Common myeloid progenitor, CD34-positive (primary cell): ENCODE data around the gene RTN1. TPM values are rescaled to one million over a fixed set of nuclear protein-coding genes. Genes with fewer than 3 reads are reported as not detected.
A peak's percentile ranks its signal among the peaks of the same experiment; 100 is the strongest.

Experiments
- CTCF ChIA-PET: fragments of 350-600 bp; sonication (Branson Sonifier 250); formaldehyde crosslinking; loops from one replicate; lab custom pipeline; 2021; ENCODE audit warnings: antibody characterized with exemption; lab: Charles Lee
- POLR2A ChIA-PET: fragments of 350-600 bp; sonication (Branson Sonifier 250); formaldehyde crosslinking; loops from one replicate; lab custom pipeline; 2021; ENCODE audit warnings: antibody characterized with exemption; lab: Charles Lee
- DNase-seq, 3 donors: peaks; one replicate each; pipeline versions ENCODE4 v3.0.0 to v3.0.0-alpha.2; 2013
- H3K27ac ChIP-seq, 2 experiments: 1 replicate in 1 of 2; 2 replicates in 1 of 2; pipeline ENCODE4 v1.7.0; 2013; ENCODE audit warnings: inconsistent platforms in 2 of 2, low read length in 2 of 2, mild to moderate bottlenecking in 2 of 2, low read depth in 1 of 2, moderate library complexity in 1 of 2; ENCODE audit not compliant: severe bottlenecking in 2 of 2, insufficient read depth in 1 of 2, poor library complexity in 1 of 2
- H3K27me3 ChIP-seq, 5 experiments: replicated peaks in 2 of 5; 1 replicate in 3 of 5; 2 replicates in 2 of 5; pipeline versions ENCODE4 v1.6.1 to v1.7.0; 2013; ENCODE audit warnings: low read length in 4 of 5, mild to moderate bottlenecking in 2 of 5, moderate library complexity in 2 of 5, inconsistent platforms in 1 of 5; ENCODE audit not compliant: insufficient read depth in 5 of 5, control insufficient read depth in 4 of 5
- H3K36me3 ChIP-seq, 4 experiments: 1 replicate in 2 of 4; 2 replicates in 2 of 4; pipeline versions ENCODE4 v1.6.1 to v1.7.0; 2013; ENCODE audit warnings: low read length in 3 of 4, control low read depth in 1 of 4, mild to moderate bottlenecking in 1 of 4; ENCODE audit not compliant: control insufficient read depth in 4 of 4, insufficient read depth in 4 of 4
- H3K4me1 ChIP-seq, 4 experiments: 1 replicate in 3 of 4; 2 replicates in 1 of 4; pipeline versions ENCODE4 v1.6.1 to v1.7.1; 2013; ENCODE audit warnings: low read length in 3 of 4, mild to moderate bottlenecking in 3 of 4, control low read depth in 1 of 4, inconsistent platforms in 1 of 4, moderate library complexity in 1 of 4; ENCODE audit not compliant: control insufficient read depth in 4 of 4, insufficient read depth in 4 of 4; ENCODE audit errors: control extremely low read depth in 1 of 4
- H3K4me3 ChIP-seq, 7 experiments: 1 replicate in 4 of 7; 2 replicates in 3 of 7; pipeline versions ENCODE4 v1.5.1 to v1.7.0; 2013; ENCODE audit warnings: mild to moderate bottlenecking in 7 of 7, low read length in 6 of 7, moderate library complexity in 6 of 7, inconsistent platforms in 2 of 7, low read depth in 2 of 7, control low read depth in 1 of 7; ENCODE audit not compliant: insufficient read depth in 4 of 7, control insufficient read depth in 1 of 7; ENCODE audit errors: extremely low read depth in 1 of 7
- H3K9me3 ChIP-seq, 5 experiments: 1 replicate in 4 of 5; 2 replicates in 1 of 5; pipeline versions ENCODE4 v1.6.1 to v1.7.1; 2013; ENCODE audit warnings: low read length in 4 of 5, mild to moderate bottlenecking in 2 of 5, inconsistent platforms in 1 of 5, low read depth in 1 of 5, moderate library complexity in 1 of 5; ENCODE audit not compliant: control insufficient read depth in 4 of 5, insufficient read depth in 2 of 5; ENCODE audit errors: control extremely low read depth in 1 of 5
- WGBS: methylation state at CpG from one replicate; pipeline ENCODE4 v1.1.5; 2013; ENCODE audit not compliant: insufficient coverage; 5-methylcytosine and 5-hydroxymethylcytosine counted together
- polyA plus RNA-seq: library from polyadenylated mRNA; unstranded; fragments of 120-200 nt; gene quantifications from one replicate; pipeline ENCODE4 v1.2.1, GENCODE V29; 2013

RTN1 gene
- polyA plus RNA-seq = 1.6 TPM

- peaks cover 5 to 33% (median 19%) of the 10 kb centered on the region in 5 experiments for H3K27me3 ChIP-seq
- DNase-seq = peak; percentile 46 to 77 (median 69)
- under 1% methylated on average over 74 of the region's 84 CpGs for WGBS
Observed at GRCh38 chr14:59870277-59871165, at the start of gene RTN1. TSS of gene RTN1 (minus strand) at chr14:59870776. CDS start at chr14:59870630, 146 bp downstream.

GRCh38 chr14:59920378-59920683 is 49.8 kb upstream of the RTN1 start:
- H3K27me3 ChIP-seq = peaks cover 0 to 11% (median 0%) of the 10 kb centered on the region in 5 experiments
- ChIA-PET CTCF (interaction anchor here (0.7 kb wide), 1 partner anchor 45 kb away, joined by 3 read pairs; no protein-coding TSS in a partner anchor), POLR2A (no interaction called here)
- WGBS = 100% methylated on average over 1 of the region's 1 CpG
- H3K9me3 ChIP-seq = peaks cover 0 to 3% (median 0%) of the 10 kb centered on the region in 5 experiments
- peak overlapping the region in 2 of 7 experiments; percentile 74 to 84 for H3K4me3 ChIP-seq
- peaks cover 7 to 15% (median 11%) of the 10 kb centered on the region in 4 experiments for H3K4me1 ChIP-seq
- H3K36me3 ChIP-seq = no peaks in the 10 kb centered on the region
- DNase-seq = no peak
- H3K27ac ChIP-seq = no peak overlapping the region

More at GRCh38 chr14:59870277-59871165, at the start of gene RTN1:
- Histone ChIP-seq H3K27ac (no peak within 1 kb of the TSS), H3K4me1 (peaks cover 0 to 17% (median 13%) of the 10 kb centered on the region in 4 experiments), H3K4me3 (peak within 1 kb of the TSS; percentile 47 to 86 (median 71)), H3K36me3 (no peaks in the 10 kb centered on the region), H3K9me3 (peaks cover 0 to 1% (median 0%) of the 10 kb centered on the region in 5 experiments)
- ChIA-PET POLR2A (no interaction called here), CTCF (interaction anchor here (0.6 to 1.9 kb wide), 5 partner anchors 13 to 313 kb away, joined by 3 to 6 read pairs (median 3); no protein-coding TSS in a partner anchor)

- CTCF ChIA-PET = interaction anchor here (0.7 kb wide), 1 partner anchor 45 kb away, joined by 3 read pairs; no protein-coding TSS in a partner anchor
- POLR2A ChIA-PET = no interaction called here
- 11% methylated on average over 33 of the region's 57 CpGs for WGBS
- Histone ChIP-seq H3K9me3 (peaks cover 0 to 3% (median 0%) of the 10 kb centered on the region in 5 experiments), H3K4me1 (peaks cover 7 to 15% (median 11%) of the 10 kb centered on the region in 4 experiments), H3K4me3 (peak within 1 kb of the TSS; percentile 34 to 84 (median 65)), H3K36me3 (no peaks in the 10 kb centered on the region), H3K27ac (no peak within 1 kb of the TSS), H3K27me3 (peaks cover 0 to 11% (median 0%) of the 10 kb centered on the region in 5 experiments)
- DNase-seq = peak; percentile 55 to 80 (median 77)
Observed at GRCh38 chr14:59919570-59920377, 49.2 kb upstream of the RTN1 start, which contains the start of gene LRRC9. TSS of gene LRRC9 (plus strand) at chr14:59920144.

GRCh38 chr14:59918824-59919569 is 48.4 kb upstream of the RTN1 start:
- CTCF ChIA-PET = interaction anchor here (1.4 to 1.5 kb wide), 2 partner anchors 212 to 286 kb away, joined by 3 to 6 read pairs; no protein-coding TSS in a partner anchor
- POLR2A ChIA-PET = no interaction called here

GRCh38 chr14:59913187-59913586 is 42.6 kb upstream of the RTN1 start:
- ChIA-PET CTCF (no interaction called here), POLR2A (no interaction called here)
- WGBS = no CpG with 5 or more reads among the region's 1 CpG
- H3K4me3 ChIP-seq = no peak overlapping the region
- no peaks in the 10 kb centered on the region for H3K36me3 ChIP-seq
- H3K27ac ChIP-seq = no peak overlapping the region
- no peak for DNase-seq
- no peaks in the 10 kb centered on the region for H3K4me1 ChIP-seq
- H3K27me3 ChIP-seq = peaks cover 0 to 3% (median 0%) of the 10 kb centered on the region in 5 experiments
- H3K9me3 ChIP-seq = peaks cover 0 to 3% (median 0%) of the 10 kb centered on the region in 5 experiments

More at GRCh38 chr14:59918824-59919569, 48.4 kb upstream of the RTN1 start:
- Histone ChIP-seq H3K27ac (no peak overlapping the region), H3K4me1 (peaks cover 7 to 15% (median 11%) of the 10 kb centered on the region in 4 experiments), H3K9me3 (peaks cover 0 to 3% (median 0%) of the 10 kb centered on the region in 5 experiments), H3K4me3 (peak overlapping the region; percentile 34 to 84 (median 65)), H3K36me3 (no peaks in the 10 kb centered on the region), H3K27me3 (peaks cover 0 to 11% (median 0%) of the 10 kb centered on the region in 5 experiments)
- peak; percentile 49 to 85 (median 81) for DNase-seq
- whole genome bisulfite sequencing = 0% methylated on average over 15 of the region's 18 CpGs

GRCh38 chr14:59912443-59912842 is 41.9 kb upstream of the RTN1 start:
- H3K27ac ChIP-seq = no peak overlapping the region
- no peak overlapping the region for H3K4me3 ChIP-seq
- no peaks in the 10 kb centered on the region for H3K36me3 ChIP-seq
- 94% methylated on average over 2 of the region's 2 CpGs for WGBS
- H3K4me1 ChIP-seq = no peaks in the 10 kb centered on the region
- H3K9me3 ChIP-seq = peaks cover 0 to 3% (median 0%) of the 10 kb centered on the region in 5 experiments
- peaks cover 0 to 3% (median 0%) of the 10 kb centered on the region in 5 experiments for H3K27me3 ChIP-seq
- POLR2A ChIA-PET = no interaction called here
- DNase-seq = no peak
- CTCF ChIA-PET = no interaction called here
